K562 (cell line): ENCODE results near the gene TTLL3. TPM values are rescaled to one million over a fixed set of nuclear protein-coding genes. Genes with fewer than 3 reads are reported as not detected.

ENCODE experiments used
- ATAC-seq: fragments of 200-7000 bp; cut with Tn5 transposase; 3 replicates; pipeline ENCODE4 v1.9.1; 2020; ENCODE audit warnings: moderate library complexity
- BruUV-seq: library from RNA; stranded (reverse); fragments of 400-500 nt; replicated peaks from 2 replicates; lab custom pipeline; 2021; lab: Mats Ljungman, UMichigan
- CTCF ChIA-PET: fragments of 300-600 bp; formaldehyde crosslinking; extraction: SDS; loops from one replicate; lab custom pipeline; 2021; ENCODE audit warnings: low intra/inter-chr PET ratio; lab: Yijun Ruan, JAX
- POLR2A ChIA-PET: fragments of 300-600, 350-650 bp; sonication (Branson Sonifier 250); formaldehyde crosslinking; extraction: SDS; loops from one replicate; lab custom pipeline; 2021; ENCODE audit warnings: antibody characterized with exemption, inconsistent platforms; lab: Yijun Ruan, JAX
- DNase-seq, 4 experiments: peaks; one replicate each; pipeline versions ENCODE4 v3.0.0 to v3.0.0-alpha.2; 2011 to 2018; ENCODE audit warnings: low spot score in 3 of 4, mixed read lengths in 3 of 4; ENCODE audit errors: extremely low read depth in 1 of 4
- FAIRE-seq: peaks from 2 replicates; lab custom pipeline; 2011; peaks lifted over from hg19 to GRCh38; lab: Jason Lieb, UNC
- H2AFZ ChIP-seq: 2 replicates; pipeline ENCODE4 v1.6.0; 2011; ENCODE audit warnings: low read depth, low read length, control low read depth, inconsistent platforms
- H3K27ac ChIP-seq: fragments of 200-600 bp; 3 replicates; pipeline ENCODE4 v1.8.0; 2011; ENCODE audit warnings: low read depth, mild to moderate bottlenecking, control low read depth, inconsistent platforms, low read length, moderate library complexity, mixed read lengths; ENCODE audit errors: extremely low read depth
- H3K27me3 ChIP-seq, 2 experiments: fragments of 300-600 bp in 1 of 2; 2 replicates in 1 of 2; 3 replicates in 1 of 2; pipeline versions ENCODE4 v1.6.0 to v1.8.0; 2011; ENCODE audit warnings: inconsistent platforms in 2 of 2, low read length in 2 of 2, mild to moderate bottlenecking in 1 of 2, mixed read lengths in 1 of 2, moderate library complexity in 1 of 2; ENCODE audit not compliant: control insufficient read depth in 2 of 2, insufficient read depth in 2 of 2
- H3K36me3 ChIP-seq: fragments of 300-600 bp; 3 replicates; pipeline ENCODE4 v1.8.0; 2011; ENCODE audit warnings: mild to moderate bottlenecking, low read length, inconsistent platforms; ENCODE audit not compliant: control insufficient read depth, insufficient read depth
- H3K4me1 ChIP-seq, 2 experiments: fragments of 200-600 bp in 1 of 2; replicated peaks in 1 of 2; 2 replicates in 1 of 2; 3 replicates in 1 of 2; pipeline versions ENCODE4 v1.5.1 to v1.8.0; 2011; ENCODE audit warnings: inconsistent platforms in 2 of 2, low read length in 2 of 2, mild to moderate bottlenecking in 1 of 2, mixed read lengths in 1 of 2, moderate library complexity in 1 of 2; ENCODE audit not compliant: control insufficient read depth in 2 of 2, insufficient read depth in 2 of 2
- H3K4me2 ChIP-seq: 2 replicates; pipeline ENCODE4 v1.6.1; 2011; ENCODE audit warnings: low read length, control low read depth, inconsistent platforms, mixed read lengths; ENCODE audit not compliant: insufficient read depth
- H3K4me3 ChIP-seq: fragments of 200-600 bp; sonication (generic), shearing (Covaris generic); 2 replicates; pipeline ENCODE4 v1.5.1; 2016; ENCODE audit warnings: control low read depth, inconsistent platforms
- H3K79me2 ChIP-seq: fragments of 200-600 bp; 3 replicates; pipeline ENCODE4 v1.8.0; 2011; ENCODE audit warnings: low read length, inconsistent platforms; ENCODE audit not compliant: control insufficient read depth, insufficient read depth
- H3K9ac ChIP-seq, 2 experiments: 2 replicates each; pipeline versions ENCODE4 v1.6.0 to v1.6.1; 2011; ENCODE audit warnings: low read depth in 2 of 2, low read length in 2 of 2, control low read depth in 1 of 2, inconsistent platforms in 1 of 2, mild to moderate bottlenecking in 1 of 2, mixed read lengths in 1 of 2; ENCODE audit not compliant: insufficient read depth in 1 of 2
- H3K9me1 ChIP-seq: one replicate; pipeline ENCODE4 v1.6.0; 2011; ENCODE audit warnings: inconsistent platforms, mild to moderate bottlenecking, low read length, moderate library complexity; ENCODE audit not compliant: control insufficient read depth, insufficient read depth
- H3K9me3 ChIP-seq: replicated peaks from 2 replicates; pipeline ENCODE4 v1.5.1; 2011; ENCODE audit warnings: low read depth, low read length, inconsistent platforms; ENCODE audit not compliant: control insufficient read depth, insufficient read depth
- H4K20me1 ChIP-seq: replicated peaks from 2 replicates; pipeline ENCODE4 v1.6.1; 2011; ENCODE audit warnings: low read length, inconsistent platforms, mixed read lengths; ENCODE audit not compliant: control insufficient read depth, insufficient read depth
- BRCA1 ChIP-seq, 2 experiments: fragments of 450-650 bp in 1 of 2; sonication (generic) in 1 of 2; formaldehyde crosslinking in 1 of 2; IDR thresholded peaks; 2 replicates each; pipeline versions ENCODE4 v1.5.0 to v1.6.1; 2017 to 2020; ENCODE audit warnings: mild to moderate bottlenecking in 1 of 2, missing genetic modification reagents in 1 of 2
- POLR2AphosphoS2 ChIP-seq: IDR thresholded peaks from 2 replicates; pipeline ENCODE4 v1.6.1; 2012; ENCODE audit warnings: low read length, improper control_type of control experiment
- STAG1 ChIP-seq: sonication (generic); formaldehyde crosslinking; IDR thresholded peaks from 2 replicates; pipeline ENCODE4 v1.5.0; 2020; ENCODE audit warnings: missing genetic modification reagents, borderline replicate concordance
- ZC3H4 ChIP-seq: sonication (generic); formaldehyde crosslinking; IDR thresholded peaks from 2 replicates; pipeline ENCODE4 v1.9.0; 2021; ENCODE audit warnings: missing genetic modification reagents, borderline replicate concordance
- WGBS: fragments of 100-300 bp; shearing (Covaris generic); methylation state at CpG from one replicate; pipeline ENCODE4 v1.1.6; 2016; ENCODE audit warnings: low coverage, mixed read lengths; ENCODE audit not compliant: insufficient coverage; ENCODE audit errors: missing lambda C conversion rate; 5-methylcytosine and 5-hydroxymethylcytosine counted together
- in situ Hi-C: fragments of 300-500 bp; cut with MboI; formaldehyde crosslinking; loops from 4 replicates; pipeline ENCODE4 v1.15.0; 2018; ENCODE audit warnings: inconsistent platforms, mixed read lengths
- intact Hi-C: fragments of 100-400 bp; cut with micrococcal nuclease; formaldehyde crosslinking; loops from 2 replicates; pipeline ENCODE4 v1.14.2; 2022
- polyA plus RNA-seq, 8 experiments: library from polyadenylated mRNA; depleted of rRNA in 4 of 8; stranded (reverse) in 5 of 8; unstranded in 3 of 8; fragments of >200 nt; fragmentation: Nextera tagmentation in 2 of 8; fragmentation: Illumina TruSeq in 1 of 8; extraction: Ambion mirVana in 2 of 8; extraction: Trizol in 1 of 8; gene quantifications; 2 replicates each; pipeline versions ENCODE4 v1.2.1 to v1.2.3, GENCODE V29; 2011 to 2014; ENCODE audit warnings: inconsistent platforms in 1 of 8, missing spikeins in 1 of 8
- total RNA-seq, 7 experiments: library from RNA; depleted of rRNA in 6 of 7; stranded (reverse); fragments of >200 nt in 6 of 7; fragmentation: Illumina TruSeq in 2 of 7; extraction: Trizol in 2 of 7; gene quantifications; 2 replicates each; pipeline versions ENCODE4 v1.2.1 to v1.2.3, GENCODE V29; 2011 to 2021; ENCODE audit warnings: low replicate concordance in 1 of 7
- TF ChIP-seq, protein P1 (sequence below): sonication (generic); formaldehyde crosslinking; IDR thresholded peaks from 2 replicates; pipeline ENCODE4 v1.8.0; 2022; ENCODE audit warnings: mild to moderate bottlenecking, missing genetic modification reagents

TTLL3 gene
- total and polyA plus RNA-seq, 9 of the 15 experiments (the other 6 are each of a cell fraction or from before 2014, with no cell fraction given), result 8.9 to 106 (median 33.2) TPM

DNA sequence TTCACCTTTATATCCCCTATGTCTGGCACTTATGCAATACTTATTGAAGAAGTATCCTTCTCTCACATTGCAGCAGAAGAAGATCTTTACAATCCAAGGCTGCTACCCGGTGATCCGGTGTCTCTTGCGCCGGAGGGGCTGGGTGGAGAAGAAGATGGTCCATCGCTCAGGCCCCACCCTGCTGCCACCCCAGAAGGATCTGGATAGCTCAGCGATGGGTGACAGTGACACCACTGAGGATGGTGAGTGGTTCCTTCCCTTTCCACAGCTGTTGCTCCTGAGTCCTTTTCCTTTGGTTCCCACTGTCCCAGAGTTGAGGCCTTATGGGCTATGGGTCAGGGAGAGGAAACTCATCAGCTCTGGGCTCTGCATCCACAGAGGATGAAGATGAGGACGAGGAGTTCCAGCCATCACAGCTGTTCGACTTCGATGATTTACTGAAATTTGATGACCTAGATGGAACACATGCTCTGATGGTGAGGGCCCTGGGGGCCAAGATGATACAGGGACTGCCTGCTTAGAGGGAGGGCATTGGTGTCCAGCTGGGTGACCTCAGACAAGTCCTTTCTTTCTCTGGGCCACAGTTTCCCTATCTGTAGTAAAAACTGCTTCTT, 2.9 kb downstream of the TTLL3 start:
- CTCF ChIA-PET, result interaction anchor here (0.6 kb wide), 1 partner anchor 10 kb away, joined by 5 read pairs; no protein-coding TSS in a partner anchor
- FAIRE-seq, result no peak
- H3K27me3 ChIP-seq, result no peaks in the 10 kb centered on the region

More for the DNA sequence above, 2.9 kb downstream of the TTLL3 start:
- H3K9ac ChIP-seq, result 0 out of 4 replicates have a peak overlapping the region, but pooled peaks of 1 of the 2 experiments have one; percentile 14
- 0 out of 2 replicates have a peak, but pooled peaks cover 3% of the 10 kb centered on the region for H4K20me1 ChIP-seq
- H3K79me2 ChIP-seq, result no peaks in the 10 kb centered on the region
- H3K36me3 ChIP-seq, result peaks cover 57% of the 10 kb centered on the region; the same call in 2 of the 3 replicates
- no peak overlapping the region for H2AFZ ChIP-seq
- peaks cover 0 to 5% of the 10 kb centered on the region in 2 experiments; a peak in 1 of 5 replicates for H3K4me1 ChIP-seq
- TF ChIP-seq BRCA1 (IDR thresholded peaks at IDR 0.05), result no peak
- TF ChIP-seq BRCA1 (CRISPR knock-in tag; IDR thresholded peaks at IDR 0.05), result 0 out of 2 replicates have a peak, but pooled peaks have one; percentile 57
- TF ChIP-seq ZC3H4 (CRISPR knock-in tag), result 0 out of 2 replicates have a peak, but pooled peaks have one; percentile 41
- peak; percentile 60; the same call in 1 of the 2 replicates for TF ChIP-seq POLR2AphosphoS2
- 0 out of 2 replicates have a peak, but pooled peaks have one; percentile 23 for TF ChIP-seq STAG1 (CRISPR knock-in tag)
- TF ChIP-seq, protein P1, sequence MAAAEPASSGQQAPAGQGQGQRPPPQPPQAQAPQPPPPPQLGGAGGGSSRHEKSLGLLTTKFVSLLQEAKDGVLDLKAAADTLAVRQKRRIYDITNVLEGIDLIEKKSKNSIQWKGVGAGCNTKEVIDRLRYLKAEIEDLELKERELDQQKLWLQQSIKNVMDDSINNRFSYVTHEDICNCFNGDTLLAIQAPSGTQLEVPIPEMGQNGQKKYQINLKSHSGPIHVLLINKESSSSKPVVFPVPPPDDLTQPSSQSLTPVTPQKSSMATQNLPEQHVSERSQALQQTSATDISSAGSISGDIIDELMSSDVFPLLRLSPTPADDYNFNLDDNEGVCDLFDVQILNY (CRISPR knock-in tag), result no peak
- POLR2A ChIA-PET, result interaction anchor here (0.6 to 3.0 kb wide), 8 partner anchors 10 to 266 kb away, joined by 3 to 18 read pairs (median 4); no protein-coding TSS in a partner anchor
- H3K4me3 ChIP-seq, result no peak overlapping the region
- 91% methylated on average over 9 of the region's 9 CpGs for WGBS
- no peaks in the 10 kb centered on the region for H3K9me3 ChIP-seq
- H3K9me1 ChIP-seq, result no peaks in the 10 kb centered on the region
- intact Hi-C loops (no loop called here), in situ Hi-C loops (no loop called here)
- no peak overlapping the region for H3K27ac ChIP-seq
- no TSS peak for BruUV-seq
- H3K4me2 ChIP-seq, result no peak overlapping the region
- DNase-seq (no peak), ATAC-seq (no peak)
